ENCODE data around the gene SPRR4.

SPRR4 gene

GRCh38 chr1:152976688-152977087 lies 6.2 kb downstream of the SPRR4 start:
- no peak for TF ChIP-seq JUND (IDR thresholded peaks at IDR 0.05; ENCODE audit: low read depth)
- no peak for DNase-seq (ENCODE audit: low read depth in 1 of 2, low spot score in 1 of 2)
- in situ Hi-C loops (cut with HindIII; ENCODE audit: low pct_unique_long_range_greater_than_20kb, low sequenced_read_pairs) = no loop called here

GRCh38 chr1:152977614-152978013 lies 7.2 kb downstream of the SPRR4 start:
- in situ Hi-C loops (cut with HindIII; ENCODE audit: low pct_unique_long_range_greater_than_20kb, low sequenced_read_pairs) = no loop called here
- TF ChIP-seq JUND (IDR thresholded peaks at IDR 0.05; ENCODE audit: low read depth) = no peak
- DNase-seq (ENCODE audit: low read depth in 1 of 2, low spot score in 1 of 2) = no peak

GRCh38 chr1:152980676-152981075 lies 10.2 kb downstream of the SPRR4 start:
- TF ChIP-seq JUND (IDR thresholded peaks at IDR 0.05; ENCODE audit: low read depth) = no peak
- in situ Hi-C loops (cut with HindIII; ENCODE audit: low pct_unique_long_range_greater_than_20kb, low sequenced_read_pairs) = no loop called here
- DNase-seq (ENCODE audit: low read depth in 1 of 2, low spot score in 1 of 2) = no peak

GRCh38 chr1:152981146-152981871 lies 10.9 kb downstream of the SPRR4 start:
- DNase-seq (ENCODE audit: low read depth in 1 of 2, low spot score in 1 of 2) = no peak
- no peak for TF ChIP-seq JUND (IDR thresholded peaks at IDR 0.05; ENCODE audit: low read depth)
- in situ Hi-C loops (cut with HindIII; ENCODE audit: low pct_unique_long_range_greater_than_20kb, low sequenced_read_pairs) = no loop called here

GRCh38 chr1:152982076-152982475 lies 11.6 kb downstream of the SPRR4 start:
- in situ Hi-C loops (cut with HindIII; ENCODE audit: low pct_unique_long_range_greater_than_20kb, low sequenced_read_pairs) = no loop called here
- no peak for TF ChIP-seq JUND (IDR thresholded peaks at IDR 0.05; ENCODE audit: low read depth)
- DNase-seq (ENCODE audit: low read depth in 1 of 2, low spot score in 1 of 2) = no peak

- TF ChIP-seq JUND (IDR thresholded peaks at IDR 0.05; ENCODE audit: low read depth) = no peak
- in situ Hi-C loops (cut with HindIII; ENCODE audit: low pct_unique_long_range_greater_than_20kb, low sequenced_read_pairs) = no loop called here
- DNase-seq (ENCODE audit: low read depth in 1 of 2, low spot score in 1 of 2) = no peak
These were observed 12.8 kb downstream of the SPRR4 start for GRCh38 chr1:152983234-152983633.

- TF ChIP-seq JUND (IDR thresholded peaks at IDR 0.05; ENCODE audit: low read depth) = no peak
- in situ Hi-C loops (cut with HindIII; ENCODE audit: low pct_unique_long_range_greater_than_20kb, low sequenced_read_pairs) = no loop called here
- DNase-seq (ENCODE audit: low read depth in 1 of 2, low spot score in 1 of 2) = peak in 1 of 2 experiments; percentile 49
These were observed 13.3 kb downstream of the SPRR4 start, which contains the start of gene SPRR1A for GRCh38 chr1:152983743-152984142. Gene SPRR1A, plus strand, starts transcription at chr1:152984081. Its CDS starts 1,150 bp downstream, at chr1:152985231.

- in situ Hi-C loops (cut with HindIII; ENCODE audit: low pct_unique_long_range_greater_than_20kb, low sequenced_read_pairs) = no loop called here
- no peak for DNase-seq (ENCODE audit: low read depth in 1 of 2, low spot score in 1 of 2)
- no peak for TF ChIP-seq JUND (IDR thresholded peaks at IDR 0.05; ENCODE audit: low read depth)
These were observed 16.1 kb downstream of the SPRR4 start for GRCh38 chr1:152986578-152986977.

GRCh38 chr1:152993186-152993585 lies 22.7 kb downstream of the SPRR4 start:
- in situ Hi-C loops (cut with HindIII; ENCODE audit: low pct_unique_long_range_greater_than_20kb, low sequenced_read_pairs) = no loop called here
- TF ChIP-seq JUND (IDR thresholded peaks at IDR 0.05; ENCODE audit: low read depth) = no peak
- DNase-seq (ENCODE audit: low read depth in 1 of 2, low spot score in 1 of 2) = no peak

- in situ Hi-C loops (cut with HindIII; ENCODE audit: low pct_unique_long_range_greater_than_20kb, low sequenced_read_pairs) = no loop called here
- no peak for TF ChIP-seq JUND (IDR thresholded peaks at IDR 0.05; ENCODE audit: low read depth)
- no peak for DNase-seq (ENCODE audit: low read depth in 1 of 2, low spot score in 1 of 2)
These were observed 25.4 kb downstream of the SPRR4 start for GRCh38 chr1:152995842-152996241.

- no peak for DNase-seq (ENCODE audit: low read depth in 1 of 2, low spot score in 1 of 2)
- in situ Hi-C loops (cut with HindIII; ENCODE audit: low pct_unique_long_range_greater_than_20kb, low sequenced_read_pairs) = no loop called here
- no peak for TF ChIP-seq JUND (IDR thresholded peaks at IDR 0.05; ENCODE audit: low read depth)
These were observed 26.4 kb downstream of the SPRR4 start for GRCh38 chr1:152996633-152997400.

GRCh38 chr1:152997901-152998300 lies 27.5 kb downstream of the SPRR4 start:
- TF ChIP-seq JUND (IDR thresholded peaks at IDR 0.05; ENCODE audit: low read depth) = no peak
- DNase-seq (ENCODE audit: low read depth in 1 of 2, low spot score in 1 of 2) = peak in 1 of 2 experiments; percentile 16
- in situ Hi-C loops (cut with HindIII; ENCODE audit: low pct_unique_long_range_greater_than_20kb, low sequenced_read_pairs) = no loop called here

- no peak for DNase-seq (ENCODE audit: low read depth in 1 of 2, low spot score in 1 of 2)
- TF ChIP-seq JUND (IDR thresholded peaks at IDR 0.05; ENCODE audit: low read depth) = no peak
- in situ Hi-C loops (cut with HindIII; ENCODE audit: low pct_unique_long_range_greater_than_20kb, low sequenced_read_pairs) = no loop called here
These were observed 28.0 kb downstream of the SPRR4 start for GRCh38 chr1:152998476-152998875.

All from T47D (cell line).